H9 (cell line): ENCODE measurements around the gene RBFOX2. TPM values are rescaled to one million over a fixed set of nuclear protein-coding genes. Genes with fewer than 3 reads are reported as not detected.

Experiments used
- DNase-seq: peaks from one replicate; pipeline ENCODE4 v3.0.0-alpha.2; 2017
- H2AFZ ChIP-seq: one replicate; pipeline ENCODE4 v1.6.1; 2013; ENCODE audit warnings: mild to moderate bottlenecking, low read length, control low read depth, moderate library complexity
- H2AK5ac ChIP-seq: 2 replicates; pipeline ENCODE4 v1.6.1; 2013; ENCODE audit warnings: low read length, control low read depth, mixed read lengths; ENCODE audit not compliant: insufficient read length
- H2BK120ac ChIP-seq: one replicate; pipeline ENCODE4 v1.6.1; 2013; ENCODE audit warnings: low read depth, mild to moderate bottlenecking, low read length, control low read depth, inconsistent platforms; ENCODE audit not compliant: poor library complexity, severe bottlenecking
- H2BK12ac ChIP-seq: 2 replicates; pipeline ENCODE4 v1.6.1; 2013; ENCODE audit warnings: low read length, control low read depth, mixed read lengths, low read depth; ENCODE audit not compliant: insufficient read length
- H2BK15ac ChIP-seq: 2 replicates; pipeline ENCODE4 v1.6.1; 2013; ENCODE audit warnings: low read depth, low read length, control low read depth
- H2BK20ac ChIP-seq: one replicate; pipeline ENCODE4 v1.6.1; 2013; ENCODE audit warnings: low read depth, mild to moderate bottlenecking, low read length, control low read depth, inconsistent platforms; ENCODE audit not compliant: poor library complexity, severe bottlenecking
- H2BK5ac ChIP-seq: 2 replicates; pipeline ENCODE4 v1.6.1; 2013; ENCODE audit warnings: low read length, control low read depth, mixed read lengths; ENCODE audit not compliant: insufficient read length
- H3K14ac ChIP-seq: 2 replicates; pipeline ENCODE4 v1.6.1; 2013; ENCODE audit warnings: low read length, control low read depth; ENCODE audit not compliant: insufficient read depth
- H3K18ac ChIP-seq: 2 replicates; pipeline ENCODE4 v1.6.1; 2013; ENCODE audit warnings: low read depth, mild to moderate bottlenecking, mixed read lengths, low read length, control low read depth; ENCODE audit not compliant: insufficient read length
- H3K23ac ChIP-seq: 2 replicates; pipeline ENCODE4 v1.6.1; 2013; ENCODE audit warnings: low read length, control low read depth, mixed read lengths, low read depth; ENCODE audit not compliant: insufficient read length
- H3K23me2 ChIP-seq: 2 replicates; pipeline ENCODE4 v1.6.1; 2013; ENCODE audit warnings: low read depth, mild to moderate bottlenecking, mixed read lengths, low read length, control low read depth; ENCODE audit not compliant: insufficient read length, poor library complexity, severe bottlenecking
- H3K27ac ChIP-seq: 2 replicates; pipeline ENCODE4 v1.5.1; 2013; ENCODE audit warnings: low read length, control low read depth, mixed read lengths, low read depth; ENCODE audit not compliant: insufficient read length
- H3K27me3 ChIP-seq: 2 replicates; pipeline ENCODE4 v1.6.1; 2013; ENCODE audit warnings: low read length, control low read depth, inconsistent platforms; ENCODE audit not compliant: insufficient read depth
- H3K4ac ChIP-seq: 2 replicates; pipeline ENCODE4 v1.6.1; 2013; ENCODE audit warnings: low read depth, mild to moderate bottlenecking, control low read depth, inconsistent platforms, low read length, moderate library complexity
- H3K4me1 ChIP-seq: 2 replicates; pipeline ENCODE4 v1.6.1; 2013; ENCODE audit warnings: low read length, control low read depth, inconsistent platforms; ENCODE audit not compliant: insufficient read depth
- H3K4me2 ChIP-seq: 2 replicates; pipeline ENCODE4 v1.6.1; 2013; ENCODE audit warnings: low read length, control low read depth, mixed read lengths; ENCODE audit not compliant: insufficient read length, insufficient read depth
- H3K56ac ChIP-seq: 2 replicates; pipeline ENCODE4 v1.6.1; 2013; ENCODE audit warnings: low read depth, mild to moderate bottlenecking, mixed read lengths, low read length, control low read depth; ENCODE audit not compliant: insufficient read length
- H3K79me1 ChIP-seq: 2 replicates; pipeline ENCODE4 v1.6.1; 2013; ENCODE audit warnings: low read depth, mild to moderate bottlenecking, moderate library complexity, low read length, control low read depth, inconsistent platforms; ENCODE audit not compliant: insufficient read depth, poor library complexity, severe bottlenecking
- H3K79me2 ChIP-seq: 2 replicates; pipeline ENCODE4 v1.6.1; 2013; ENCODE audit warnings: low read length, control low read depth, inconsistent platforms; ENCODE audit not compliant: insufficient read depth
- H3K9ac ChIP-seq: 2 replicates; pipeline ENCODE4 v1.6.1; 2013; ENCODE audit warnings: low read length, control low read depth, mixed read lengths; ENCODE audit not compliant: insufficient read length; ENCODE audit errors: extremely low read depth
- H3K9me3 ChIP-seq: one replicate; pipeline ENCODE4 v1.6.1; 2013; ENCODE audit warnings: low read depth, low read length, inconsistent platforms; ENCODE audit not compliant: control insufficient read depth
- H3T11ph ChIP-seq: one replicate; pipeline ENCODE4 v1.6.1; 2013; ENCODE audit warnings: mild to moderate bottlenecking, low read length, control low read depth, inconsistent platforms
- H4K20me1 ChIP-seq: one replicate; pipeline ENCODE4 v1.6.1; 2013; ENCODE audit not compliant: control insufficient read depth, insufficient read length, insufficient read depth
- H4K5ac ChIP-seq: 2 replicates; pipeline ENCODE4 v1.6.1; 2013; ENCODE audit warnings: low read depth, mild to moderate bottlenecking, mixed read lengths, low read length, control low read depth; ENCODE audit not compliant: insufficient read length
- H4K8ac ChIP-seq: replicated peaks from 2 replicates; pipeline ENCODE4 v1.6.1; 2013; ENCODE audit warnings: low read length, control low read depth, mixed read lengths, low read depth; ENCODE audit not compliant: insufficient read length
- H4K91ac ChIP-seq: 2 replicates; pipeline ENCODE4 v1.6.1; 2013; ENCODE audit warnings: low read depth, mild to moderate bottlenecking, moderate library complexity, mixed read lengths, low read length, control low read depth; ENCODE audit not compliant: insufficient read length
- H3K27ac Mint-ChIP-seq, 3 experiments: 2 replicates in 2 of 3; 3 replicates in 1 of 3; pipeline ENCODE4 v1.8.0; 2020 to 2021; ENCODE audit warnings: mixed read lengths in 3 of 3, mild to moderate bottlenecking in 1 of 3, moderate library complexity in 1 of 3
- H3K27me3 Mint-ChIP-seq: 2 replicates; pipeline ENCODE4 v1.8.0; 2021; ENCODE audit warnings: low read depth, mild to moderate bottlenecking, moderate library complexity, mixed read lengths
- H3K36me3 Mint-ChIP-seq, 3 experiments: 2 replicates in 2 of 3; 3 replicates in 1 of 3; pipeline ENCODE4 v1.8.0; 2020 to 2021; ENCODE audit warnings: low read depth in 3 of 3, mixed read lengths in 3 of 3; ENCODE audit not compliant: insufficient read depth in 1 of 3
- H3K4me1 Mint-ChIP-seq, 2 experiments: 2 replicates each; pipeline ENCODE4 v1.8.0; 2020; ENCODE audit warnings: mixed read lengths in 2 of 2
- H3K4me3 Mint-ChIP-seq, 2 experiments: 2 replicates in 1 of 2; 3 replicates in 1 of 2; pipeline ENCODE4 v1.8.0; 2020 to 2021; ENCODE audit warnings: mild to moderate bottlenecking in 2 of 2, mixed read lengths in 2 of 2, moderate library complexity in 1 of 2
- H3K9me3 Mint-ChIP-seq, 2 experiments: 2 replicates in 1 of 2; 3 replicates in 1 of 2; pipeline ENCODE4 v1.8.0; 2020; ENCODE audit warnings: mild to moderate bottlenecking in 2 of 2, mixed read lengths in 2 of 2, moderate library complexity in 1 of 2
- CTCF ChIP-seq: fragments of 200-600 bp; sonication (generic); conservative IDR thresholded peaks from 3 replicates; pipeline ENCODE4 v1.8.0; 2021; ENCODE audit warnings: antibody characterized with exemption, mild to moderate bottlenecking
- WGBS: extraction: QIAGEN DNeasy Blood & Tissue Kit; methylation state at CpG from one replicate; pipeline ENCODE4 v1.1.7; 2013; ENCODE audit warnings: missing lambda C conversion rate, low lambda C conversion rate, mixed read lengths; ENCODE audit not compliant: insufficient read length; ENCODE audit errors: extremely low coverage; 5-methylcytosine and 5-hydroxymethylcytosine counted together
- total RNA-seq: library from RNA; stranded (reverse); gene quantifications from 2 replicates; pipeline ENCODE4 v1.2.1, GENCODE V29; 2021

RBFOX2 gene
- total RNA-seq, 1 experiment from 2014 or later, result 84.7 TPM

GRCh38 chr22:35956850-35957249, 71.8 kb downstream of the RBFOX2 start:
- Histone ChIP-seq H2AK5ac (no peak overlapping the region), H3K56ac (no peak overlapping the region), H4K8ac (no peak overlapping the region), H3K9ac (no peak overlapping the region), H2BK5ac (no peak overlapping the region), H3K27ac (no peak overlapping the region), H2BK20ac (no peak overlapping the region), H3K79me2 (peaks cover 15% of the 10 kb centered on the region; the same call in 1 of the 2 replicates), H3K4me2 (no peak overlapping the region), H3K4me1 (peaks cover 7% of the 10 kb centered on the region; the same call in 1 of the 2 replicates), H4K91ac (no peak overlapping the region), H3K23ac (no peak overlapping the region), H3K79me1 (no peaks in the 10 kb centered on the region), H2BK15ac (no peak overlapping the region), H3K27me3 (no peaks in the 10 kb centered on the region), H2BK120ac (no peak overlapping the region), H3K14ac (no peak overlapping the region), H4K20me1 (peaks cover 3% of the 10 kb centered on the region), H2BK12ac (no peak overlapping the region), H4K5ac (no peak overlapping the region), H3K18ac (no peak overlapping the region), H3K9me3 (no peaks in the 10 kb centered on the region), H3K23me2 (no peaks in the 10 kb centered on the region), H3T11ph (no peak overlapping the region), H3K4ac (no peak overlapping the region), H2AFZ (no peak overlapping the region)
- no peaks in the 10 kb centered on the region for H3K9me3 Mint-ChIP-seq
- DNase-seq, result no peak
- no peak overlapping the region for H3K4me3 Mint-ChIP-seq
- no peaks in the 10 kb centered on the region for H3K27me3 Mint-ChIP-seq
- TF ChIP-seq CTCF, result no peak
- H3K36me3 Mint-ChIP-seq, result no peaks in the 10 kb centered on the region
- no CpG with 5 or more reads among the region's 3 CpGs for WGBS
- no peak overlapping the region; a peak in 1 of 7 replicates for H3K27ac Mint-ChIP-seq
- H3K4me1 Mint-ChIP-seq, result peaks cover 24 to 28% of the 10 kb centered on the region in 2 experiments
